ENCODE measurements around the gene MPZL3. TPM values are rescaled to one million over a fixed set of nuclear protein-coding genes. Genes with fewer than 3 reads are reported as not detected.

MPZL3 gene
- total RNA-seq, 1 experiment from 2014 or later = 8.7 TPM

GRCh38 chr11:118198370-118198769 lies 53.8 kb downstream of the MPZL3 start:
- H3K27ac ChIP-seq (ENCODE audit: low read depth, low read length) = no peak overlapping the region
- BruUV-seq (replicated peaks) = no TSS peak
- ChIA-PET RAD21 (ENCODE audit: low non-redundant PET in 1 of 2, low total read pairs in 2 of 2, uncharacterized antibody in 2 of 2, unreplicated experiment in 2 of 2) (interaction anchor here (0.6 to 1.2 kb wide), 8 partner anchors 27 to 97 kb away, joined by 3 to 10 read pairs (median 4); no protein-coding TSS in a partner anchor), POLR2A (no interaction called here), CTCF (interaction anchor here (0.6 to 2.5 kb wide), 38 partner anchors 8 to 491 kb away, joined by 3 to 61 read pairs (median 4); partner anchors contain the start of genes MPZL3 and UBE4A)
- H3K9me2 ChIP-seq (ENCODE audit: insufficient read depth) = no peaks in the 10 kb centered on the region
- DNase-seq (ENCODE audit: low read depth, low spot score) (peak; percentile 48), ATAC-seq (peak; percentile 97)
- no peaks in the 10 kb centered on the region for H3K36me3 ChIP-seq (ENCODE audit: control insufficient read depth in 1 of 2, insufficient read depth in 2 of 2, low read length in 2 of 2)
- no peak overlapping the region for H3K9ac ChIP-seq (ENCODE audit: low read length)
- no peaks in the 10 kb centered on the region for H4K20me1 ChIP-seq (ENCODE audit: insufficient read depth)
- no peaks in the 10 kb centered on the region for H3K79me2 ChIP-seq (ENCODE audit: insufficient read depth, low read length)
- H2AFZ ChIP-seq (ENCODE audit: low read depth, low read length, poor library complexity, severe bottlenecking) = peak overlapping the region; percentile 68
- intact Hi-C loops (cut with micrococcal nuclease) = loop anchor here (1.0 kb wide), 3 partner anchors 93 to 290 kb away; no protein-coding TSS in a partner anchor
- H3K4me3 ChIP-seq (replicated peaks in 1 of 2; ENCODE audit: low read depth in 1 of 2, low read length in 2 of 2) = no peak overlapping the region
- H3K27me3 ChIP-seq (ENCODE audit: insufficient read depth, low read length) = no peaks in the 10 kb centered on the region
- H3K4me2 ChIP-seq (ENCODE audit: low read length) = peak overlapping the region; percentile 60
- peaks cover 0 to 17% of the 10 kb centered on the region in 2 experiments; a peak in 3 of 4 replicates for H3K4me1 ChIP-seq (ENCODE audit: control insufficient read depth in 1 of 2, insufficient read depth in 2 of 2, low read length in 2 of 2)
- H3K9me3 ChIP-seq (ENCODE audit: control insufficient read depth in 1 of 2, insufficient read depth in 1 of 2, low read depth in 1 of 2, low read length in 2 of 2) = no peaks in the 10 kb centered on the region
- TF ChIP-seq YY1 (IDR thresholded peaks at IDR 0.05; ENCODE audit: extremely low read depth, insufficient replicate concordance, low read depth, low read length) (no peak), ATF3 (IDR thresholded peaks at IDR 0.05) (no peak), RAD21 (IDR thresholded peaks at IDR 0.05; ENCODE audit: low read depth) (peak; percentile 99), CTCF (IDR thresholded peaks at IDR 0.05 in 2 of 3, conservative IDR thresholded peaks at IDR 0.05 in 1 of 3; ENCODE audit: borderline replicate concordance in 1 of 3, insufficient read depth in 1 of 3, low read depth in 2 of 3, low read length in 2 of 3) (peak; percentile 88 to 94 (median 92)), SP1 (IDR thresholded peaks at IDR 0.05; ENCODE audit: low read depth) (no peak), POLR2A (IDR thresholded peaks at IDR 0.05; ENCODE audit: borderline replicate concordance, extremely low read depth, insufficient read depth, insufficient read length) (no peak)
